Right lobe of liver (tissue), 4 donors: ENCODE data around the gene MBD6.

Source experiments
- POLR2A ChIP-seq: fragments of 450-650 bp; IDR thresholded peaks from one replicate; pipeline ENCODE4 v1.6.1; 2017; ENCODE audit warnings: antibody characterized with exemption, mild to moderate bottlenecking
- TF ChIP-seq, protein P1 (sequence below), 4 donors: fragments of 200-600 bp in 3 of 4; fragments of 450-650 bp in 1 of 4; IDR thresholded peaks; one replicate each; pipeline versions ENCODE4 v1.5.1 to v1.8.0; 2016 to 2022; ENCODE audit warnings: antibody characterized with exemption in 4 of 4, mild to moderate bottlenecking in 2 of 4
- donor health status: DM: no; HTN: no; CAD: no.
- donor health status: DM: no; HTN: no; CAD: no.
- donor health status: DM: no; HTN: yes; CAD: no.

DNA sequence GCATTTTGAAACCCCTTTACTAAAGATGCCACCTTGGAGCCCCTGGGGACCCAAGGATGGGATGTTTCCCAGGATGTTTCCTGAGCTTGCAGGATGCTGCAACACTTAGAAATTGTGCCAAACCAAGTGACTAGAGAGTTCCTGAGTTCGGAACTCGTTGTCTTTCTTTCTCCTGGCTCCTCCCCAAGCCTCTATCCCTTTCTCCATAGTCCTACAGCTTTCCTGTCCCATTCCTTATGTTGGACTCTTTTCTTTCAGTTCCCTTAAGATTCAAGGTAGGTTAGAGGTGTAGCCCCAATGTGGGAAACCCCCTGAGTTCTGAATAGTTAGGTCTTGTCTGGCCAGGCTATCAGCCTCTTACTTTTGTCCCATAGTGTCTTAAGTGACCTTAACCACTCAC is 25.9 kb downstream of the MBD6 start:
- TF ChIP-seq, protein P1, sequence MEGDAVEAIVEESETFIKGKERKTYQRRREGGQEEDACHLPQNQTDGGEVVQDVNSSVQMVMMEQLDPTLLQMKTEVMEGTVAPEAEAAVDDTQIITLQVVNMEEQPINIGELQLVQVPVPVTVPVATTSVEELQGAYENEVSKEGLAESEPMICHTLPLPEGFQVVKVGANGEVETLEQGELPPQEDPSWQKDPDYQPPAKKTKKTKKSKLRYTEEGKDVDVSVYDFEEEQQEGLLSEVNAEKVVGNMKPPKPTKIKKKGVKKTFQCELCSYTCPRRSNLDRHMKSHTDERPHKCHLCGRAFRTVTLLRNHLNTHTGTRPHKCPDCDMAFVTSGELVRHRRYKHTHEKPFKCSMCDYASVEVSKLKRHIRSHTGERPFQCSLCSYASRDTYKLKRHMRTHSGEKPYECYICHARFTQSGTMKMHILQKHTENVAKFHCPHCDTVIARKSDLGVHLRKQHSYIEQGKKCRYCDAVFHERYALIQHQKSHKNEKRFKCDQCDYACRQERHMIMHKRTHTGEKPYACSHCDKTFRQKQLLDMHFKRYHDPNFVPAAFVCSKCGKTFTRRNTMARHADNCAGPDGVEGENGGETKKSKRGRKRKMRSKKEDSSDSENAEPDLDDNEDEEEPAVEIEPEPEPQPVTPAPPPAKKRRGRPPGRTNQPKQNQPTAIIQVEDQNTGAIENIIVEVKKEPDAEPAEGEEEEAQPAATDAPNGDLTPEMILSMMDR (IDR thresholded peaks at IDR 0.05) = no peak
- TF ChIP-seq POLR2A = no peak
